Peyer's patch (tissue), 4 donors: Measurements from ENCODE around the gene SORCS1.

Experiments used
- CTCF ChIP-seq, 6 experiments: fragments of 450-650 bp in 4 of 6; fragments of 200-600 bp in 2 of 6; sonication (generic) in 1 of 6; IDR thresholded peaks; one replicate each; pipeline ENCODE4 v1.5.1; 2017 to 2019; ENCODE audit warnings: antibody characterized with exemption in 6 of 6, mild to moderate bottlenecking in 3 of 6, moderate library complexity in 1 of 6
- POLR2A ChIP-seq, 2 donors: fragments of 450-650 bp; IDR thresholded peaks; one replicate each; pipeline ENCODE4 v1.5.1; 2017; ENCODE audit warnings: antibody characterized with exemption in 2 of 2, mild to moderate bottlenecking in 2 of 2, moderate library complexity in 2 of 2

DNA sequence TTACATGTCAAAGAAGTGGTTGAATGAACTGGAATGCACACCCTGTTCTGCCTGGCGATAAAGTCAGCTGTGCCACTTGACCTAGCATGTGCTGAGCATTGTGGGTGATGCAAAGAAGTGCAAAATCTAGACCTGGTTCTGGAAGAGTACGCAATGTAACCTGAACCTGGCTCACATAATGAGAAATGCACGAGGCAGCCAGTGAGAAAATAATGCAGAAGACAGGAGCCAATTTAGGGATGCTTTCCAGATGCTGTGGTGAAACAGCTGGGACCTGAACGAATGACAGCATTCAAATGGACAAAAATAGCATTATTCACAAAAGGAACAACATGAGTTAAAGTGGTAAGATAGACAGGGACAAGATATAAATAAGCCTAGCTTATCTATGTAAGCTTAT, 402.6 kb downstream of the SORCS1 start:
- TF ChIP-seq CTCF (IDR thresholded peaks at IDR 0.05): no peak
- no peak for TF ChIP-seq POLR2A (IDR thresholded peaks at IDR 0.05)
